HG02973 (cell line): ENCODE results near the gene TIAM2.
"Not testable (repeated sequence)": the region's sequence is repeated elsewhere in the genome, so short reads cannot be mapped to it uniquely, and the experiment has no call there.

Experiments used
- ATAC-seq: cut with Tn5 transposase; IDR thresholded peaks from one replicate; pipeline ENCODE4 v1.9.1; 2021; ENCODE audit warnings: moderate library complexity; ENCODE audit not compliant: unreplicated experiment

The TIAM2 gene

DNA sequence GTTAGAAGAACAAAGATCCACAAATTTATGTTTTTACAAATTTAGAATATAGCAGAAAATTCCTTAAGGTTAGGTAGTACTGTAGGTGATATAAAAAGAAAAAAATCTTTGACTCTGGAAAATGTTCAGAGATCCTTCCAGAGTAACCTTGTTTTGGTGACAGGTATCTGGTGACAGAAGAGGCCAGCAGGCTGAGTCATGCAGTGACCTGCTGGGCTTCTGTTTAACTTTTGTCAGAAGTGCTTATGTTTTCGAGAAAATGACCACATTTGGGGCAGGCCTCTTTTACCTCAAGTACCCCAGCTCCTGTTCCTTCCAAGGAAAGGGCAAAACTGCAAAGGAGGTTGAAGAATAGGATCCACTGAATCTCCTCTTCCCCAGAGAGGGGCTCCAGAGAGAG, 258.2 kb downstream of the TIAM2 start:
- no peak for ATAC-seq

DNA sequence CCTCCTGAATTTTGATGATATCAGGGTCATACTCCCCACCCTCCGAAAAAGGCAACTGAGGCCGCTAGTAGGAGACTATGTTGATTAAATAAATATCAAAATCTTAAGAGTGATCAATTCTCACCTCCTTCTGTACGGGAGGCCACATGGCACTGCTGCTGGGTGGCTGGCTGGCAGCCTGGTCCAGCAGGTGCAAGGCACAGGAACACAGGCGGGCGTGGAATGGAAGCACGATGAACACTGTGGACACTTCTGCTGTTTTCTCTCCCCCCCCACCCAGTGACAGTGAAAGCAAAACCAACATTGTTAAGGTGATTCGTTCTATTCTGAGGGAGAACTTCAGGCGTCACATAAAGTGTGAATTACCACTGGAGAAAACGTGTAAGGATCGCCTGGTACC, 259.0 kb downstream of the TIAM2 start:
- ATAC-seq: no peak

DNA sequence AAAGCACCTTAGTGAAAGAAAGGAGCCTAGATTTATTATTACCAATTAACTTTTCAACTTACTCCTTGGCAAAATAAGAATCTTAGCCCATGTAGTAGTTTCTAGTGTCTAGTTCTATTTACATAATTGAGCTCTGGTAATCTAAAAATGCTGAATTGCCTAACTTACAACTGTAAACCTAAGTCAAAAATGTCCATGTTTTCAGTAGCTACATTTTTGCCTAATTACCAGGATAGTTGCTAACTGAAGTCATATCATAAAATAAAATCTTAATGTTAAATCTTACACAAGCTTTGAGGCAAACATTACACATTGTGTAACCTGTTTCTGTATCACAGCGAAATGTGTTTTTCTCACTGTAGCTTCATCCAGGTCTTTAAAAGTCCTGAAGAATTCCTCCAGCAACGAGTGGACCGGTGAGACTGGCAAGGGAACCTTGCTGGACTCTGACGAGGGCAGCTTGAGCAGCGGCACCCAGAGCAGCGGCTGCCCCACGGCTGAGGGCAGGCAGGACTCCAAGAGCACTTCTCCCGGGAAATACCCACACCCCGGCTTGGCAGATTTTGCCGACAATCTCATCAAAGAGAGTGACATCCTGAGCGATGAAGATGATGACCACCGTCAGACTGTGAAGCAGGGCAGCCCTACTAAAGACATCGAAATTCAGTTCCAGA, 261.1 kb downstream of the TIAM2 start:
- ATAC-seq: no peak

DNA sequence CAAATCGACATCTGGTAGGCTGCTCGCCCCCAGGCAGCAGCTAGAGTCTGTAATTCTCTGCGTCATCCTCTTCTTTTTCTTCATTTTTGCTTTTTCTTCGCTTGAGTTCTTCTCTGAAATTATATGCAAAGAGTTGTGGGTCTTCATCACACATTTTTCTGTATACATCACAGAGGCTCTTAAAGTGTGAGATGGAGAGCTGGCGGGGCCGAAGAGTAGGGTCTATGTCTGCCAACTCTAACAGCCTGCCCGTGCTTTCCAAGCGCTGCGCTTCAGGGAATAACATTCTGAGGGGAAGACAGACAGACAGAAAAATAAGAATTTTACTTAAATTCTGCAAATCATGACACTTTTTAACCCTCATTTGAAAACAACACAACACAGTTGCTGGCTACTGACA, 262.7 kb downstream of the TIAM2 start:
- ATAC-seq: no peak

DNA sequence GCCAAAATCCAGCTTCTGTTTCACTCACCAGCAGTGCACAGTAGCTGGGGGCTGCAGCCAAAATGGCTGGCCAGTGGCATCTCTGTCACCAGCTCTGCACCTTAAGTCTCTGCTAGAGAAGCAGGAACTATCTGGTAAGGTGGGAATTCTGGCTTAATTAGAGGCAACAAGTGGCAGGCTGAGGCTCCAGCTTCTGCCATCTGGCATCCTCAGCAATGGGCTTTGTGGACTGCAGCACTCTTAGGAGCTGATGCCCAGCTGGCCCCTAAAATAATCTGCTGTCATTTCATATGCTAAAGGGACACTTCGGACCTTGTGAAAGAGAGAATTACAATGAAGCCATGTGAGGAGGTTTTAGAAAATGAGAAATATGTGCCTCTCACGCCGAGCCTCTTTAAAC, 264.1 kb downstream of the TIAM2 start:
- no peak for ATAC-seq

DNA sequence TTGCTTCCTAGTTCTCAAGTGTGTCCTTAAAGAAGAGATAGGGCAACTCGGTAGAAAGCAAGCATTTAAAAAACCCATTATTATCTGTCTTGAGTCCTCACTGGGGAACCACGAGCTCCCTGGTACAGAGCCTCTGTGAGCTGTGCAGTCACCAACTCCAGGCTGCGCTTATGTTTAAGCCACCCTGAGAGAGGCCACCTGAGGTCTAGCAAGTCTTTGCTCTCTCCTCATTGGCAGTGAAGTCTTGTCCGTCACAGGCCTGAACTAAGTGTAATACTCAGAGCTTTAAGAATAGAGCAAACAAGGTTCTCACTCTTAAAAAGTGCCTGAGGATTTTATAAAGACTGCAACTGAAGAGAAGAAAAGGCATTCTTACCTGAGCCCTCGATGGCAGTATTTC, 264.8 kb downstream of the TIAM2 start:
- ATAC-seq: no peak

DNA sequence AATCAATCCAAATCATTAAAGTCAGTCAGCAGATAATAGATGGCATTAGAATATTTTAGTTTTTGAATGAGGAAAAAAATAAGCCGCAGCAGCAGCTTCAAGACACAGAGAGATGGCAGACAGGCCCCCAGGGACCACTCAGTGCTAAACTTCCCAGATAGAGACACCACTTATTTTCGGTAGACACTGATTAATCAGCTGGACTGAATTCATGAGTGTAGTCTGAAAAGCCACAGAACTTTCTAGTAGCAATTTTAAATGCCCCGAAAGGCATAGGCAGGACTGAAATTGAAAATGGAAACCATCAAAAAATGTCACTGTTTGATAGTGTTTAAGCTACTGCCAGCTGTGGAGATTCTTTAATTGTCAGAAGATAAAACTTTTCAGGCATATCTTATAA, 265.6 kb downstream of the TIAM2 start:
- ATAC-seq: peak; percentile 40

DNA sequence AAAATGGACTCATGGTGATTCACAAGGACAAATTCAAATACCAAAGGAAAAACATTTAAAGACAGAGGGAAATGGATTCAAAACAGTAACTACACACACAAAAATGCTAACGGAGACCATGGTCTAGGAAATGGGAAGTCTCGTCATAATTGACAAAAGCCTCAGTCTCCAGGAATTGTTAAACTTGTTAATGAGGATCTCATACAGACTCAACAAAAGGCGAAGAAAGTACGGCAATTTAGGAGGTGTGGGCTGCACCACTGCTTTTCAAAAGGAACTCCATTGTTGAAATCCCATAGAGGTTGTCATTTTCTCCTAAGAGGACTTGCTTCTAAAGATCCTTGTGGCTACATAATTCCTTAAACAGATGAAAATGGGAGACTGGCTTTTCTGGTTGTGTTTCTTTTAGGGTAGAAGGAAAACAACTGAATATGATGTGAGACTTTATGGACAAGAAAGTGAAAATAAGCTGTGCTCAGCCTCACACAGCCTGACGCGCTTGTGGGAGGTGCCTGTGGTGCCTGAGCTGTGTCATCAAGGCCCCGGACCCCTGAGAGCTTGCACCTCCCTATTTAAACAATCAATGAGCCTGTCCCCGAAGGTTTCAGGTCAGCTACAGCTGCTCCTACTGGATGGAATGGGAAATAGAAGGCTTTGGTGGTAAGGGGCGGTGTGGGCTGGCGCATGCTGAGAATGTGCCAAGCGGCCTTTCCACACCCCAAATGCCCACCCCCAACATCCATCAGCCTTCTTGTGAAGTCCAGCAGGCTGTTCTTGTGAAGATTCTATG, 266.2 kb downstream of the TIAM2 start:
- ATAC-seq: peak; percentile 48

DNA sequence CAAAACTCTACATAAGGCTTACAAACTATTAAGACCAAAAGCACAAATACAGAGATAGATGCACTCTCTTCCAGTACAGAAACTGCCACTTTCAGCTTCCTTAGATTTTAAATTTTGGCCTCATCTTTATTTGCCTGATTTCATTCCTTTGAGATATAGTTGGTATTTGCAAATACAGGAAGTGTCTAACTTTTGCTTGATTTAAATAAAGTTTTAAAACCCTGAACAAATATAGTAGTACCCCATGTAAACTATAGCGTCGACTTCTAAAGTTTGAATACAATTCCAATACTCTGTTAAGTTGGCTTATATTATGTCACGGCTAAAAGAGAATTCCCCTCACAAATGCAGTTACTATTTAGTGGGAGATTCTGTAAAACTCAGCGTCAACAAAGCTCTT, 267.5 kb downstream of the TIAM2 start:
- ATAC-seq: no peak

DNA sequence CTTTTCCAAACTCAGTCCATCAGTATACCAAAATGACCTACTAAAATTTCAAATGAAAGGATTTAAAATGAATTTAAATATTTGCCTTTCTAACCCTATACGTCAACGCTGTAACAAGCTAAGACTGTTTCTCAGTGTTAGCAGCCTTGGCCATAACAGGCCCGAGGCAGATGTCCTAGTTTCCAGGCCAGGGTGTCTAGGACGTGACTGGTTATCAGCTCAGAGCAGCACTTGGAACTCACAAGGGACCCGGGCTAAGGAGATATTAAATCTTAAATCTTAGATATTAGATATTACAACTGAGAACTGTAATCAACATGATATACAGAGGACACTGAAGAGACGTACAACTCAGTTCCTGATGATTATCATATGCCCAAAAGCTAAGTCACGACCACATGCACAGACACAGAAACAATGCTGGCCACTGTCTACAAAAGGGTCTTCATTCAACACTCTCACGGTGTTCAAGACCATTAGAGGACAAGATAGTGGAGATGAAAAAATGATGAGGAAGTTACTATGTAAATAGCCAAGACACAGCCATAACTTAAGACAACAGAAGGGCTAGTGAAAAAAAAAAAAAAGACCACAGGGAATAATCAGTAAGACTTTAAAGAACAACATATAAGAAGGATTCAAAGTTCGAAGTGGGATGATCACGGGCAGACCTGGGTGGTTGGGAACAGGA, 268.4 kb downstream of the TIAM2 start, which contains the start of gene CLDN20:
TSS of gene CLDN20 (plus strand) at position 641 of the 691 bp plus-strand sequence. CDS start 11,707 bp downstream, outside the sequence.
- ATAC-seq: no peak

DNA sequence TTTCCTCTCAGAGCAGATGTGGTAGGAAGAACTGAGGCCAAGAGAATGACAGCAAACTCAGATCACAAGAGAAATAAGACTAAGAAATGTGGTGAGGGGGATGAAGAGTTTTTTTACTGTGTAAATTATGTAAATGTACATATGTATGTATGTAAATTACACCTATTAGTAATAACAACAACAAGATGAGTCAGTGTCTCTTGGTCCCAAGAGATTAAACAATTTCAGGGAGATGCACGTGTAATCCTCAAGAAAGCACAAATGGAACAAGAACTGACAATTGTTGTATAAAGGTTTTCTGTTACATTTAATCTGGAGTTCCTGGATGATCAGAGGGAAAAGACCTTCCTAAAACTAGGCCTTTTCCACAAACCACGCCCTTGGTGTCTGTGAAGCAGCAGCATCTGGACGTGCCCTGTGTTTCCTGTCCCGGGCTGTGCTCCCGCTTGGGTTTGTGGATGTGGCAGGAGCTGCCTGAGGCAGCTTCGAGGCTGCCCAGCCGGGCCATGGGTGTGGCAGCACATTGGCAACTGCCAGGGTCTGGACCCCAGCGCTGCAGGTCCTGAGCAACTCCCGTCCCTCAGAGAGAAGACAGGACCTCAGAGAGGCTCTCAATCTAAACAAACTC, 269.7 kb downstream of the TIAM2 start:
- no peak for ATAC-seq

DNA sequence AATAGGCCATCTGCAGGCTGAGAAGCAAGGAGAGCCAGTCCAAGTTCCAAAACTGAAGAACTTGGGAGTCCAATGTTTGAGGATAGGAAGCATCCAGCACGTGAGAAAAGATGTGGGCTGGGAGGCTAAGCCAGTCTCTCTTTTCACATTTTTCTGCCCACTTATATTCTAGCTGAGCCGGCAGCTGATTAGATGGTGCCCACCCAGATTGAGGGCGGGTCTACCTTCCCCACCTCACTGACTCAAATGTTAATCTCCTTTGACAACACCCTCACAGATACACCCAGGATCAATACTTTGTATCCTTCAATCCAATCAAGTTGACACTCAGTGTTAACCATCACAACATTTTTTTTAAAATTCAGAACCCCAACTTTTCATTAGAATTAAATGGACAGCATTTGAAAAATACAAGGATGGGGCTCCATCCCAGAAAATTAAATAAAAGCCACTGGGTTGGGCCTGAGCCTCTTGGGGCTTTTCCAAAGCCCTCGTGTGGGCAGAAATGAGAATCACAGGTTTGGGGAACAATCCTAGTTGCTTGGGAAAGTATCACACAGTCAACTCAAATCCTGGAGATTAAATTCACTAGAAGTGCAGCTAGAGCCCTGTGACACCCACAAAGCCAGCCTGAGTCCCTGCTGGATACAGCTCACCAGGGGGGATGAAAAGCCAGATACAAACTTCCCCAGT, 270.9 kb downstream of the TIAM2 start:
- no peak for ATAC-seq

DNA sequence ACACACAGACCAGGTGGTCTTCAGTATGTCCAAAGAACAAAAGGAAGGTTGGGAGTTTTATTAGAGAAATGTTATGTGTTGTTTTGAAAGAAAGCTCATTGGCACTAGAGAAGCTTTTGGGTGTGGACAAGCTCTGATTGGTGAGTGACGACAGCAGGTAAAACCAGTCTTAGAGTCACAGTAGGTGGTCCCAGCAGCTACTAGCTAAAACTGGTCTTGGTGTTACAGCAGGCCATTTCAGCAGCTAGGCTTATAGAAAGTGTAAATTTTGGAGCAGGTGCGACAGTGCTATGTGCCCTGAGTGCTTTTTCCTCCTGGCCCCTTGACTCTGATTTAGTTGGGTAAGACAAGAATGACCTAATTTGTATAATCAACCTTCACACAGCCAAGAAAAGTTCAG, 272.3 kb downstream of the TIAM2 start:
- no peak for ATAC-seq

DNA sequence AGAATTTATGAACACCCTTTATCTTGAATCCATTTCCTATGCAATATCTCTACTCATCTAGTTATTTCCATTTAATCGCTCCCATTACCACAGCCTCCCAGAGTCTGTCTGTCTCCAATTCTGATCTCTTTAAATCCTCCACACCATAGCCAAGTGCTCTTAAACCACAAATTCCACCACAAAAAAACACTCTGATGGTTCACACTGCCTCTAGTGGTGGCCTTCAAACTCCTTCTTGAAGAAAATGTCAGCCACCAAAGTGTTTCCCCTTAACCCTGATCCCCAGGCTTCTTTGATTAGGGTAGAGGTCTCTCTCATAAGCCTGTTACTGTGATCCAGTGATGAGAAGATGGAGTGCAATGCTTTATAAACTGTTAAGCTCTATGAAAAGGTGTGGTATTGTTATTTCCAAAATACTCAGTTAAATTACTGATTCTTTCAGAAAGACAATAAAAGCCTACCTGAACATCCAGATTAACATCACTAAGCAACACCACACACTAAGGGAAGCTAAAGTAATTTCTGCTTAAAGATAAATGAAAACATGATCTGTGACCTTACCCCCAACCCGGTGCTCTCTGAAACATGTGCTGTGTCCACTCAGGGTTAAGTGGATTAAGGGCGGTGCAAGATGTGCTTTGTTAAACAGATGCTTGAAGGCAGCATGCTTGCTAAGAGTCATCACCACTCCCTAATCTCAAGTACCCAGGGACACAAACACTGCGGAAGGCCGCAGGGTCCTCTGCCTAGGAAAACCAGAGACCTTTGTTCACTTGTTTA, 273.2 kb downstream of the TIAM2 start:
- ATAC-seq: not testable (repeated sequence)

DNA sequence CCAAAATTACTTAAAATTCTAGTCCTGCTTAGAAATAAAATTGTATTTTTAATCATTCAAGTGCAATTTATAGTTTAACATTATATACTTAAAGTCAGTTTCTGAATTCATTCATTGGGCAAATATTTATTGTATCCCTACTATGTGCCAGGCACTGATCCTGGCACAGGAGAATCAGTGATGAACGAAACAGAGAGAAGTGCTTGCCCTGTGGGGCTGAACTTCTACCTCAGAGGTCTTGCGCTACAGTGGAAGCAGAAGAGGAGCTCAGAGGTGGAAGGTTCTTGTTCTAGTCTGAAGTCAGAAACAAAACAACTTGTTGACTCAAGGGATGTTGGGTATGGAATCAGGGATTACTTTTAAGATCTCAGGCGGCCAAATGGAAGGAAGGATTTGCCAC, 274.6 kb downstream of the TIAM2 start:
- no peak for ATAC-seq

DNA sequence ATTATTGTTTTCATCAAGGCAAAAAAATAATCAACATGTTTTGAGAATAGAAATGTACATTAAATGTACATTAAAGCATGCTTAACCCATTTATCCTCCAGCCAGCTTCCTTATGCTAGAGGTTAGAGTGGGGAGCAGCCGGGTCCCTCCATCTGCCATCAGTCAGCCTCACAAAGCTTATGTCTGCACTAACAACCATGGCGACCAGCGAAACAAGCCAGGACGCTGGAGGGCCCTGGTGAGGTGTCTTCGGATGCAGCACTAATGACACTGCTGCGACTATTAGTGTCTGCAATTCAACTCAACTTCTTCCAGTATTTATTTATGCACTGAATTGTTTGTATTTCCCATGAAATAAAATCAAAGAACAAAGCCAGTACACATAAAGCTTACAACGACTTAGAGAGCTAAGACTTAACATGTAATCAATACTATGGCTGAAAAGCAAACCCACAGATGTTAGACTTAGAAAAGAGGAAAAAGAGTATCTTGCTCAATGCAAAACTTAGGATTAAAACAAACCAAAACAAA, 275.5 kb downstream of the TIAM2 start:
- ATAC-seq: no peak

DNA sequence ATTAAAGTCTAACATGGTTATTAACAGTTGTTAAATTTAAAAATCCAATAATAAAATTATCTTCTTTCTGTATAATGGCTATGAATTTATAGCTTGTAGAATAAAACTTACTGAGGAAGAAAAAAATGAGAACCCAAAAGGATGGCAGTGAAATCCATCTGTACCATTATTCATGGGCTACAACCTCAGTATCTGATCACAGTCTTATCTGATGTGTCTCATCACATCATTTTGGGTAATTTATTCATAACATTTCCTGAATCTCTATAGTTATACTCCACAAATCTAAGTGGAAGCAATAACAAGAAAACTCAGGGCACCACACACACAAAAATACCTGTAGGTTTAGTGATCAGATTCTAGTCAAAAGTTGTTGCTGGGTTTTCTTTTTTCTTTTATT, 276.0 kb downstream of the TIAM2 start:
- no peak for ATAC-seq

DNA sequence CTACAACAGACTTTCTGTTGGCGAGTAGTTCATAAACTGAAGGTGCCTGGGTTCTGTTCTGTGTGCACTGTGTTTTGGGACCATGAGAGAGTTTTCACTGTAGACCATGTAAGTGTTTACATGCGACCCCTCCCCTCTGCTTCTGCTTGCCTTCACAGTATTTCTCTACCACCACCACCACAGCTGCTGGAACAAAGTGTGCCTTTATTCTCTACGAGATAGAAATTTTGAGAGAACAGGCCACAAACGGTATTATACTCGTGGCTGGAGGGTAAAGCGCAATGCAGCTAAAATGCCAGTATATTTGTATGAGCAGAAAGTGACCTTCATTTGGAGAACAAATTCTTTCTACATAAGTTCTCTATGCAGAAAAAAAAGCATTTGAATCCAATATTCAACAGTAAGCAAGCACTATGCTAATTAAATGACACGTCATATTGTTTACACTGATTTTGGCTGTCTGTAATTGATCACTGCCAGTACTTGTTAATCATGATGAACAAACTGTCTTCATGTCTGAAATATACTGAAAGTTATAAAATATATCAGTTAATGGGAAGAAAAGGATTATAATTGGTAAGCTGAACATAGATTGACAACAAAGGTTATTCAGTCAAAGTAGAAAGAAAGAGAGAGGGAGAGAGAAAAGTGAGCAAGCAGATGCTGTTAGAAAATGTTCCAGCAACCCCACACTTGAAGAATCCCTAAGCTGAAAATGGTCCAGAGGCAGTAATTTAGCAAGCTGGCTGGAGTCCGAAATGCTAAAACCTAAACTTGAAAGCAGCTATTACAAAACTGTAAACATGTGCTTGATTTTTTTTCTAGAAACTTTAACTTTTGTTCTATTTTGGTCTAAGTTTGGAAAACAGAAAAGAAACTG, 277.5 kb downstream of the TIAM2 start:
- ATAC-seq: no peak

DNA sequence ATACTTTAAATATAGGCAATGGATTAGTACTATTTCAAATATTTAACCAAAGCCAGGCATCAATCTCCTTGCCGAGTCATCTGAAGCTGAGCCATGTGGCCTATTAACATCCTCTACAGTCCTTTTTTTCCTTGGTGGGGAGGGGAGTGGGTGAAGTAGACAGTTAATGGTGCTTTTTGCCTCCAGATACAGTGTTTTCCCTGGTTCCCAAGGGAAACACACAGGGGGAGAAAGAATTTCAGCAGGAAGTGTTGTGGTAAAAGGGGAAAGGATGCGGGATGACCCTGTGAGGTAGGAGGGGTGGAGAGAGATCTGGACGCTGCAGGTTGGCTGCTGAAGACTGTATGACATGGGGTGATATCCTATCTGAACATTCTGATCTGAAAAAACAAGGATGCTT, 278.3 kb downstream of the TIAM2 start:
- ATAC-seq: no peak
